ENCODE results near the gene PTPRCAP.
"Not testable (repeated sequence)": the region's sequence is repeated elsewhere in the genome, so short reads cannot be mapped to it uniquely, and the experiment has no call there.

The PTPRCAP gene

GRCh38 chr11:67409261-67409666, 28.2 kb downstream of the PTPRCAP start:
- no peak for DNase-seq (ENCODE audit: low read depth, low spot score)

DNA sequence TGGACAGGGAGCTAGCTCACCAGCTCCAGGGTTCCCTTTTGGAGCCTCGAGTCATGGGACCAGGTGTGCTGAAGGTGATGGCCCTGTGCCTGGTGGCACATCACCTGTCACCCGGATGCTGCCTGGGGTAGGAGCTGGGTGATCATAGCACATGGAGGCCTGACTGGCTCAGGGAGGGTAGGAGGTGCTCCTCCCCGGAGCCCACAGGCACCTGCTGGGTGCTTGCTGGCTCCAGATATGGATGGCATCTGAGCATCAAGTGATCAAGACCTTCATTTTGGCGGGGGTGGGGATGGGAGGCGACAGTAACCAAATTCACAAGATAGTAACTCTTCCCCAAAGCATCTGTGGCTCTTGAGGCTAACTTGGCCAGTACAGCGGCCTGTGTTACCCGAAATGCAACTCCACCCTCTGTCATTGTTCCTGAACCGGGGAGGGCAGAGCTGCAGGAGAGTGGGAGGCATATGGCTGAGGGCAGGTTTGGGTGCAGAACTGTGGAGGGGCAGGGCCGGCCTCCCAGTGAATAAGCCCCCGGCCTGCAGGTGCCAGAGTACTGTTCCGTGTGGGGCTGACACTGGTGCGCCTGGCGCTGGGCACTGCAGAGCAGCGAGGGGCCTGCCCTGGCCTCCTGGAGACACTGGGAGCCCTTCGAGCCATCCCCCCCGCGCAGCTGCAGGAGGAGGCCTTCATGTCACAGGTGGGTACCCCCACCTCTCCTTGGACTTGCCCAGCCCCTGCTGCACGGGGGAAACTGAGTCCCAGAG, 28.9 kb downstream of the PTPRCAP start:
- DNase-seq (ENCODE audit: low read depth, low spot score): no peak

DNA sequence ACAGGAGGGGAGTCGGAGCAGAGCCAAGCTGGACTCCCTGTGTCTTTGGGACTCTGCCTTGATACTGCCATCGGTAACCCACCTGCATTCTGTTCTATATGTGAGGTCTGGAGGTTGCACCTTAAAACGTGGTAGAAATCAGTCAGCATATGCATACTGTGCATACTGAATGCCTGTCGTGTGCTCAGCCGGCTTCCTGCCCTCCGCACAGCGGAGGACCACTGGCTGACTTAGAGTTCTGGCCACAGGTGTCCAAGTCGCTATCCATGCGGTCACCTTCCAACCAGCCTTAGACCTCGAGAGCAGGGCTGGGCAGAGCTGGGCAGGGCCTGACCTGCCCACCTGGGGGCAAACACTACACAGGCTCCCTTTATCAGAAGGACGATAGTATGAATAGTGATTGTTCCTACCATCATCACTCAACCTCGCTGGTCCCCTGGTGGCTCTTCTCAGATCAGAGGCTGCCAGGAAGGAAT, 29.8 kb downstream of the PTPRCAP start:
- no peak for DNase-seq (ENCODE audit: low read depth, low spot score)

- DNase-seq (ENCODE audit: low read depth, low spot score): no peak
These were observed 30.4 kb downstream of the PTPRCAP start for GRCh38 chr11:67406969-67407687.

DNA sequence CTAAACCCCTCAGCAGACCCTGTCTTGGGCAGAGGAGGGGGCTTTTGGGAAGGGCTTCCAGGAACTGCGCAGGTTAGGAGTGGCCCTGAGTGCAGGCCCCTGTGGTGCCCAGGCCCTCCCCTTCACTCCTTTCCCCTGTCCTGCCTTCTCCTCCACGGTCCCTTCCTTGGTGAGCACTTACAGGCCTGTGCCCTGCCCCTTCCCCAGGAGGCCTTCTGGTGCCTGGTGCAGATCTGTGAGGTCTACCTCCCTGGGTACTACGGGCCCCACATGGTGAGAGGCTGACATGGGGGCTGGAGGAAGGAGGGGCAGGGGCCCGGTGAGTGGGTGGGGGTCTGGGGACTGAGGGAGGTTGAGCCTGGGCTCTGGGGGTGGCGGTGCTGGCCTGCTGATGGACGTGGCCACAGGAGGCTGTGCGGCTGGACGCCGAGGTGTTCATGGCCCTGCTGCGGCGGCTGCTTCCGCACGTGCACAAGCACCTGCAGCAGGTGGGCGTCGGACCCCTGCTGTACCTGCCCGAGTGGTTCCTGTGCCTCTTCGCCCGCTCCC, 31.0 kb downstream of the PTPRCAP start:
- no peak for DNase-seq (ENCODE audit: low read depth, low spot score)

GRCh38 chr11:67405688-67406339, 31.7 kb downstream of the PTPRCAP start:
- DNase-seq (ENCODE audit: low read depth, low spot score): no peak

DNA sequence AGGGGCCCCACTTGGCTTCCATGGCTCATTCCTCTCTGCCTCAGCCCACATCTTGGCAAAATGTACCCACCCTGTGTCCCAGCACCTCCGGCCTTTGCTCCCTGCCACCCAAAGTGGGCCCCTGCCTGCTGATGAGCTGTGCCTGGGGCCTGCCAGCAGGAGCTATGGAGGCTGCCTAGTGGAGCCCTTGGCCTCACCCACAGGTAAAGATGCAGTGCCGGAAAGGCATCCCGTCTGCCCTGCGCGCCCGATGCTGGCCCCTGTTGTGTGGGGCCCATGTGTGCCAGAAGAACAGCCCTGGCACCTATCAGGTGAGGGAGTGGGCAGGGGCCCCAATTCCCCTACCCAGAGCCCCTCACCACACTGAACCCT, 32.3 kb downstream of the PTPRCAP start:
- DNase-seq (ENCODE audit: low read depth, low spot score): no peak

DNA sequence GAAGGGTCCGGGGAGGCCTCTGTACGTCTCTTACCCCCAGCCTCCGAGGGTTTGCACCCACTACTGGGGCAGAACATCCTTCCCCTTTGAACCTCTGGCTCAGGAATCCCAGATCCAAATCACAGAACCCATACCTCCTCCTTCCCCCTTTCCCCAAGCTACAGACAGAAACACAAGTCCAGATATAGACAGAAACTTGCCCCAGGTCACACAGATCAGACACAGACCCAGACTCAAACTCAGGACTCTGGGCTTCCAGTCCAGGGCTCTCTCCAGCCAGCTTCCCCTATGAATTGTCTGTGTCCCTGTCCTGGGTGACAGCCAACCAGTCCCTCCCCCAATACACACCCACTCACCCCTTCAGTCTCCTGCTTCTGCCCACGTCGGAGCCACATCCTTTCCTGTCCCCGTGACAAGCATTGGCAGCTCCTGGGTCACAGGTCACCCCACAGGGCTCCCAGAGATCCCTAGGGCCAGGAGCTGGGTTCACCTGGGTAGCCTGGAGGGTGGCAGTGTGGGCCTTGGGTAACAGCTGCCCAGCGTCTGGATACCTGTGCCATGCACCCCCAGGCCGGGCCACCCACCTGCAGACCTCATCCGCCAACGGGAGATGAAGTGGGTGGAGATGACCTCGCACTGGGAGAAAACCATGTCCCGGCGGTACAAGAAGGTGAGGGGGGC, 32.8 kb downstream of the PTPRCAP start:
- no peak for DNase-seq (ENCODE audit: low read depth, low spot score)

- not testable (repeated sequence) for DNase-seq (ENCODE audit: low read depth, low spot score)
These were observed 34.4 kb downstream of the PTPRCAP start for GRCh38 chr11:67403085-67403484.

DNA sequence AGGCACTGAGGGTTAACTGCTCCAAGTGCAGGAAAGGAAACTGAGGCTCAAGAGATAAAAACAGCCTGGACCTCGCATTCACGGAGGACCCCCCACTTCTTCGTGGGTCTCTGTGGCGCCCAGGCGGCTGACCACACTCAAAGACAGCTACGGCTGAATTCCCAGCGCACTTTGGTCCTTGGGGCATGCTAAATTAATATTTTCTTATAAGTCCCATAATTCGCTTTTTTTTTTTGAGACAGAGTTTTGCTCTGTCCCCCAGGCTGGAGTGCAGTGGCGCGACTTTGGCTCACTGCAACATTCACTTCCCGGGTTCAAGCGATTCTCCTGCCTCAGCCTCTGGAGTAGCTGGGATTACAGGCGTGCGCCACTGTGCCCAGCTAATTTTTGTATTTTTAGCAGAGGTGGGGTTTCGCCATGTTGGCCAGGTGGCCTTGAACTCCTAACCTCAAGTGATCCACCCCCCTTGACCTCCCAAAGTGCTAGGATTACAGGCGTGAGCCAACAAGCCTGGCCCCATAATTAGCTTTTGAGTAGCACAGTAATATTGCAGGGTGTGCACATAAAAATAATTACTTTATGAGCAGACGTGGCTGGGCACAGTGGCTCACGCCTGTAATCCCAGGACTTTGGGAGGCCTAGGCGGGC, 35.2 kb downstream of the PTPRCAP start:
- not testable (repeated sequence) for DNase-seq (ENCODE audit: low read depth, low spot score)

DNA sequence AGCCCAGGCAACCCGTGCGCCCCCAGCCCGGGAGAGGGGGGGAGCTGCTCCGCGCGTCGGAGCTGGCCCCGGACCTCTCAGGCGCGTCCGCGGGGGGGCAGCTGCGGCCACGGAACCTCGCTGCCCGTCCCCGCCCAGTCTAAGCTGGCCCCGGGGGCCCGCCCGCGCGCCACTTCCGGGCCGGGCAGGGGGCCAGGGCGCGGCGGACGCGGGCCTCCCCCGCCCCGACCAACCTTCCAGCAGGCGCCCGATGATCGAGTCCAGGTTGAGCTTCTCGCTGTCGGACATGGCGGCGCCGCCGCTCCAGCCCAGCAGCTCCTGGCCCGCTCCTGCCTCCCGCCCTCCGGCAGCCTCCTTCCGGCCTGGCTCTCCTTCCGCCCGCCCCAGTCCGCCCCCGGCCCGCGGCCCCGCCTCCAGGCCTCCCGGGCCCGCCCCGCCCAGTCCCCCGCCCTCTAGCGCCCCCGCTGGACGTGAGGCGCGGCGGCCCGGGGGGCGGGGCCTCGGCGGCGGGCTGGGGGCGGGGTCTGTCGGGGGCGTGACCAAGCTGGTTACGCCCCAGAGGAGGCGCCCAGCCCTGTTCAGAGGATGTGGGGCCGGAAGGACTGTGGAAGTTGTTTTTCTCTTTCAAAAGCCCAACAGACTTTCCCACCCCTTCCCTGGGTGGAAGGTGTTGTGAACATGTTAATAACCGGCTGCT, 35.8 kb downstream of the PTPRCAP start, which contains the start of gene PPP1CA:
PPP1CA (minus strand) TSS at position 364 of the 697 bp plus-strand sequence; CDS start at position 288, 76 bp downstream.
- no peak for DNase-seq (ENCODE audit: low read depth, low spot score)

- no peak for DNase-seq (ENCODE audit: low read depth, low spot score)
These were observed 36.5 kb downstream of the PTPRCAP start for GRCh38 chr11:67400942-67401494.

- DNase-seq (ENCODE audit: low read depth, low spot score): no peak
These were observed 37.1 kb downstream of the PTPRCAP start for GRCh38 chr11:67400251-67400941.

- no peak for DNase-seq (ENCODE audit: low read depth, low spot score)
These were observed 38.6 kb downstream of the PTPRCAP start for GRCh38 chr11:67398661-67399563.

GRCh38 chr11:67397986-67398660, 39.4 kb downstream of the PTPRCAP start:
- no peak for DNase-seq (ENCODE audit: low read depth, low spot score)

DNA sequence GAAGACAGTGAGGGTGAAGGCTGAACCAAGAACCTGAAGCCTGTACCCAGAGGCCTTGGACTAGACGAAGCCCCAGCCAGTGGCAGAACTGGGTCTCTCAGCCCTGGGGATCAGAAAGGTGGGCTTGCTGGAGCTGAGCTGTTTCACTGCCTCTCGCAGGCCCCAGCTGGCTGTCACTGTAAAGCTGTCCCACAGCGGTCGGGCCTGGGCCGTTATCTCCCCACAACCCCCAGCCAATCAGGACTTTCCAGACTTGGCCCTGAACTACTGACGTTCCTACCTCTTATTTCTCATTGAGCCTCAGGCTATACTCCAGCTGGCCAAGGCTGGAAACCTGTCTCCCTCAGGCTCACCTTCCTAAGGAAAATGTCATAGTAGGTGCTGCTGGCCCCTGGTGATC, 39.9 kb downstream of the PTPRCAP start:
- DNase-seq (ENCODE audit: low read depth, low spot score): no peak

DNA sequence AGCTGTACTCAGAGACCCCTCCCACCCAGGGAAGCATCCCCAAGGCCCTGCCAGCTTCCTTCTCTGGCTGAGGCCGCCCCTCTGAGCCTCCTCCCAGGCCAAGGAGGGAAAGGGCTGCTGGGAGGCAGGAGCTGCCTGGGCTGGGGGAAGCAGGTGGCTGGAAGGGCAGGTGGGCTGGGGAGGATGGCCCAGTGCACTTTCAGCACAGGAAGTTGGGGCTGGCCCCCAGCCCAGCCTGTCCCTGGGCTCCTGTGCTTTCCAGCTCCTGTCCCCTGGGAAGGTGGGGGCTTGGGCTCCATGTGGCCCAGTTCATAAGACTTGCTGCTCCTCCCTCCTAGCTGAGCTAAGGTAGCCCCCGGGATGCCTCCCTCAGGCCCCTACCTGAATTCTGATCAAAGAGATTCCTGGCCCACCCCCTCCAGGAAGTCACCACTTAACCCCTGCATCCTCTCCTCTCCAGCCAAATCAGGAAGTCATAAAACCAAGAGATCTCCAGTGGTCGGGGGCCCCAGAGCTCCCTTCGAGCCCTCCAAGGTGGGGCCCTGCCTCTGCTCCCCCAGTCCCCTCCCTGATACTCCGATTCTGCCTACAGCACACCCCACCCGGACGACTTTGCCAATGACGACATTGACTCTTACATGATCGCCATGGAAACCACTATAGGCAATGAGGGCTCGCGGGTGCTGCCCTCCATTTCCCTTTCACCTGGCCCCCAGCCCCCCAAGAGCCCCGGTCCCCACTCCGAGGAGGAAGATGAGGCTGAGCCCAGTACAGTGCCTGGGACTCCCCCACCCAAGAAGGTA, 40.7 kb downstream of the PTPRCAP start:
- DNase-seq (ENCODE audit: low read depth, low spot score): no peak
